Sigmoid colon (tissue), 7 donors: ENCODE measurements around the gene NRF1. TPM values are rescaled to one million over a fixed set of nuclear protein-coding genes. Genes with fewer than 3 reads are reported as not detected.

Source experiments
- DNase-seq: peaks from one replicate; pipeline ENCODE4 v3.0.0-alpha.2; 2019
- H3K27ac ChIP-seq, 4 donors: fragments of 200-600 bp; sonication (generic); one replicate each; pipeline ENCODE4 v1.5.1; 2016 to 2019; ENCODE audit warnings: mild to moderate bottlenecking in 1 of 4
- H3K27me3 ChIP-seq, 3 donors: fragments of 200-600 bp; sonication (generic); one replicate each; pipeline ENCODE4 v1.5.1; 2019; ENCODE audit warnings: mild to moderate bottlenecking in 1 of 3
- H3K36me3 ChIP-seq, 4 donors: fragments of 200-600 bp; sonication (generic); one replicate each; pipeline ENCODE4 v1.5.1; 2016 to 2019
- H3K4me1 ChIP-seq, 4 donors: fragments of 200-600 bp; sonication (generic); one replicate each; pipeline ENCODE4 v1.5.1; 2017 to 2019
- H3K4me3 ChIP-seq, 4 donors: fragments of 200-600 bp; sonication (generic); one replicate each; pipeline ENCODE4 v1.5.1; 2017 to 2019; ENCODE audit warnings: mild to moderate bottlenecking in 2 of 4, moderate library complexity in 1 of 4
- H3K9me3 ChIP-seq, 4 donors: fragments of 200-600 bp in 3 of 4; sonication (generic) in 3 of 4; one replicate each; pipeline versions ENCODE4 v1.5.1 to v1.6.1; 2013 to 2019
- EP300 ChIP-seq, 4 donors: sonication (generic); formaldehyde crosslinking; IDR thresholded peaks; one replicate each; pipeline ENCODE4 v1.6.1; 2017; ENCODE audit warnings: antibody characterized with exemption in 4 of 4
- POLR2A ChIP-seq, 2 donors: fragments of 450-650 bp; IDR thresholded peaks; one replicate each; pipeline ENCODE4 v1.6.1; 2016; ENCODE audit warnings: antibody characterized with exemption in 2 of 2, mild to moderate bottlenecking in 2 of 2, moderate library complexity in 2 of 2
- POLR2AphosphoS5 ChIP-seq, 4 donors: sonication (generic); formaldehyde crosslinking; IDR thresholded peaks; one replicate each; pipeline ENCODE4 v1.6.1; 2017; ENCODE audit warnings: antibody characterized with exemption in 4 of 4
- WGBS, 2 donors: extraction: QIAGEN DNeasy Blood & Tissue Kit; methylation state at CpG; one replicate each; pipeline ENCODE4 v1.1.7; 2013; 5-methylcytosine and 5-hydroxymethylcytosine counted together
- intact Hi-C: fragments of 100-400 bp; cut with DNase I; formaldehyde crosslinking; loops from one replicate; pipeline ENCODE4 v1.15.1; 2023
- polyA plus RNA-seq, 3 donors: library from polyadenylated mRNA; stranded (reverse); fragments of 200-250 nt; gene quantifications; one replicate each; pipeline ENCODE4 v1.2.3, GENCODE V29; 2013
- total RNA-seq, 4 donors: library from RNA; depleted of rRNA; stranded (reverse); fragments of >200 nt; gene quantifications; one replicate each; pipeline ENCODE4 v1.1.0, GENCODE V29; 2016
- TF ChIP-seq, protein P1 (sequence below), 4 experiments: fragments of 450-650 bp in 3 of 4; fragments of 200-600 bp in 1 of 4; IDR thresholded peaks; one replicate each; pipeline ENCODE4 v1.5.1; 2016 to 2019; ENCODE audit warnings: antibody characterized with exemption in 4 of 4, mild to moderate bottlenecking in 3 of 4, moderate library complexity in 2 of 4
- donor health status: healthy with polysubstance abuse.
- donor health status: Bipolar disorder and iron deficiency.
- donor health status: healthy.

NRF1 gene
- total and polyA plus RNA-seq, 7 donors = 4.8 to 18.1 (median 15.0) TPM

DNA sequence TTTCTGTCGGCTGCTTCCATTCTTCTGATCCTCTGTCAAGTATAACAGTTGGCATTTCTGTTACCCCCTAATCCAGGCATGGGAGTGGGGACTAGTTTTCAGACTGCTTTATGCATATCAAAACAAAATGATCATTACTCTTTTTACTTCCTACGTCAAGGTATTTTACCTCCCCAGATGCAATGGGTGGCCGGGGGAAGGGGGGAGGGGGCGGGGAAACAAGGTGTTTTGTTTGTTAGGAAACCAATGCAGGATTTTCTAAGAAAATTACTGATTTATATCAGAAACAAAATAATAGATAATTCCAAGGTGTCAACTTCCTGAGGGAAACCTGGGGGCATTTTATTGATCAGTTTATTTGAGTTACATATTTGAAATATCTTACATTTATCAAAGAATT, 66.3 kb downstream of the NRF1 start:
- WGBS, 2 donors = 96 to 97% methylated on average over 4 of the region's 4 CpGs

DNA sequence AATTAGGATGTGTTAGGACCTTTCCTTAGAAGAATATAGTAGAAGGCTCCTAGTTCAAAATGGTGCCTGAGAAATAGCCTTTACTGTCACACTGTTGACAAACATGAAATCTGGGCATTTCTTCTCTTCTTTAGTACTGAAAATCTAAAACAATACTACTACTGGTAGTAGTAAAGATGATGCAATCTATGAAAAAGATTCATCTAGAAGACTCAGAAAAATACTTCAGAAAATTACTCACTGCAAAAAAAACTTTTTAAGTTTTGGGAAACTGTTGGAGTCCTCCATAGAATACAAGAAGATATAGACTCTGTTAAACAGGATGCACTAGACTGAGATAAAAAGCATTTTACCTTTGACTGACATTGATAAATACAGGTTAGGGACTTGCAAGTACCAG, 67.1 kb downstream of the NRF1 start:
- H3K27me3 ChIP-seq = no peaks in the 10 kb centered on the region
- H3K27ac ChIP-seq = no peak overlapping the region
- peaks cover 0 to 4% (median 0%) of the 10 kb centered on the region in 4 donors for H3K9me3 ChIP-seq
- TF ChIP-seq POLR2AphosphoS5 (IDR thresholded peaks at IDR 0.05) (no peak), EP300 (IDR thresholded peaks at IDR 0.05) (no peak), POLR2A (IDR thresholded peaks at IDR 0.05) (no peak)
- TF ChIP-seq, protein P1, sequence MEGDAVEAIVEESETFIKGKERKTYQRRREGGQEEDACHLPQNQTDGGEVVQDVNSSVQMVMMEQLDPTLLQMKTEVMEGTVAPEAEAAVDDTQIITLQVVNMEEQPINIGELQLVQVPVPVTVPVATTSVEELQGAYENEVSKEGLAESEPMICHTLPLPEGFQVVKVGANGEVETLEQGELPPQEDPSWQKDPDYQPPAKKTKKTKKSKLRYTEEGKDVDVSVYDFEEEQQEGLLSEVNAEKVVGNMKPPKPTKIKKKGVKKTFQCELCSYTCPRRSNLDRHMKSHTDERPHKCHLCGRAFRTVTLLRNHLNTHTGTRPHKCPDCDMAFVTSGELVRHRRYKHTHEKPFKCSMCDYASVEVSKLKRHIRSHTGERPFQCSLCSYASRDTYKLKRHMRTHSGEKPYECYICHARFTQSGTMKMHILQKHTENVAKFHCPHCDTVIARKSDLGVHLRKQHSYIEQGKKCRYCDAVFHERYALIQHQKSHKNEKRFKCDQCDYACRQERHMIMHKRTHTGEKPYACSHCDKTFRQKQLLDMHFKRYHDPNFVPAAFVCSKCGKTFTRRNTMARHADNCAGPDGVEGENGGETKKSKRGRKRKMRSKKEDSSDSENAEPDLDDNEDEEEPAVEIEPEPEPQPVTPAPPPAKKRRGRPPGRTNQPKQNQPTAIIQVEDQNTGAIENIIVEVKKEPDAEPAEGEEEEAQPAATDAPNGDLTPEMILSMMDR (IDR thresholded peaks at IDR 0.05) = no peak
- intact Hi-C loops = no loop called here
- H3K36me3 ChIP-seq = peaks cover 0 to 50% (median 18%) of the 10 kb centered on the region in 4 donors
- no peaks in the 10 kb centered on the region for H3K4me1 ChIP-seq
- H3K4me3 ChIP-seq = no peak overlapping the region
- no peak for DNase-seq

More for the DNA sequence above, 66.3 kb downstream of the NRF1 start:
- Histone ChIP-seq H3K36me3 (peaks cover 0 to 54% (median 18%) of the 10 kb centered on the region in 4 donors), H3K4me1 (no peaks in the 10 kb centered on the region), H3K9me3 (peaks cover 0 to 4% (median 0%) of the 10 kb centered on the region in 4 donors), H3K4me3 (no peak overlapping the region), H3K27ac (no peak overlapping the region), H3K27me3 (no peaks in the 10 kb centered on the region)
- no peak for DNase-seq
- TF ChIP-seq EP300 (IDR thresholded peaks at IDR 0.05) = no peak
- TF ChIP-seq POLR2AphosphoS5 (IDR thresholded peaks at IDR 0.05) = no peak
- TF ChIP-seq, protein P1 (IDR thresholded peaks at IDR 0.05) = no peak
- TF ChIP-seq POLR2A (IDR thresholded peaks at IDR 0.05) = no peak
- intact Hi-C loops = no loop called here

DNA sequence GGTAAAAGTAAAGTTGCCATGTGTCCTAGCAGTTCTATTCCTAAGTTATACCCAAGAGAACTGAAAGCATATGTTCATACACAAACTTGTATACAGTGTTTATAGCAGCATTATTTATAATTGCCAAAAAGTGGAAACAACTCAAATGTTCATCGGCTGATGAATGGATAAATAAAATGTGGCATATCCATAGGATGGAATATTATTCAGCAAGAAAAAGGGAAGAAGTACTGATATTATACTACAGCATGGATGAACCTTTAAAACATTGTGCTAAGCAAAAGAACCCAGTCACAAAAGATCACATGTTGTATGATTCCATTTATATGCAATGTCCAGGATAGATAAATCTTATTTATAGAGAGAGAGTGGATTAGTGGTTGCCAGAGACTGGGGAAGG, 68.9 kb downstream of the NRF1 start:
- WGBS, 2 donors = 98 to 99% methylated on average over 1 of the region's 1 CpG
- H3K36me3 ChIP-seq = peaks cover 0 to 32% (median 12%) of the 10 kb centered on the region in 4 donors
- H3K9me3 ChIP-seq = no peaks in the 10 kb centered on the region
- no peak for DNase-seq
- intact Hi-C loops = no loop called here
- H3K27ac ChIP-seq = no peak overlapping the region
- H3K4me3 ChIP-seq = no peak overlapping the region
- TF ChIP-seq EP300 (IDR thresholded peaks at IDR 0.05) = no peak
- no peak for TF ChIP-seq POLR2A (IDR thresholded peaks at IDR 0.05)
- TF ChIP-seq POLR2AphosphoS5 (IDR thresholded peaks at IDR 0.05) = no peak
- TF ChIP-seq, protein P1 (IDR thresholded peaks at IDR 0.05) = no peak
- H3K4me1 ChIP-seq = no peaks in the 10 kb centered on the region
- no peaks in the 10 kb centered on the region for H3K27me3 ChIP-seq

DNA sequence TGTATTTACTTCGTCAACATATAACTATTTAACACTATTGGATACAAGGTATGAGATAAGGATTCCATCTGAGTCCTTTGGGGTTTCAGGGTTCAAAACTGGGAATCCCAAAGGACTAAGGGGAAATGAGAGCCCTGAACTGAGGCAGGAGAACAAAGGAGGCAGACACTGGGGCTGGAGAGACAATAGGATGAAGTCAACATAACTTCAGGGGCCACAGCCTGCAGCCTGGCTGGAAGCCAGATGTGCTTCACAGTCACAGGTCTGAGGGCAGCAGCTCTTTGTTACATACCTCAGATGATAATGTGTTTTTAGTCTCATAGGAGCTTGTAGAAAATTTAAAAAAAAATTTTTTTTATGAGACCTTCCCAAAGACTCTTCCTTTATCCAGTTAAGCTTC, 73.3 kb downstream of the NRF1 start:
- no peaks in the 10 kb centered on the region for H3K4me1 ChIP-seq
- no peak overlapping the region for H3K27ac ChIP-seq
- no peaks in the 10 kb centered on the region for H3K27me3 ChIP-seq
- DNase-seq = no peak
- H3K36me3 ChIP-seq = peaks cover 0 to 6% (median 0%) of the 10 kb centered on the region in 4 donors
- H3K9me3 ChIP-seq = no peaks in the 10 kb centered on the region
- intact Hi-C loops = no loop called here
- WGBS, 2 donors = 95 to 100% methylated on average over 1 of the region's 1 CpG
- TF ChIP-seq, protein P1 (IDR thresholded peaks at IDR 0.05) = no peak
- TF ChIP-seq EP300 (IDR thresholded peaks at IDR 0.05) (no peak), POLR2A (IDR thresholded peaks at IDR 0.05) (no peak), POLR2AphosphoS5 (IDR thresholded peaks at IDR 0.05) (no peak)
- no peak overlapping the region for H3K4me3 ChIP-seq

DNA sequence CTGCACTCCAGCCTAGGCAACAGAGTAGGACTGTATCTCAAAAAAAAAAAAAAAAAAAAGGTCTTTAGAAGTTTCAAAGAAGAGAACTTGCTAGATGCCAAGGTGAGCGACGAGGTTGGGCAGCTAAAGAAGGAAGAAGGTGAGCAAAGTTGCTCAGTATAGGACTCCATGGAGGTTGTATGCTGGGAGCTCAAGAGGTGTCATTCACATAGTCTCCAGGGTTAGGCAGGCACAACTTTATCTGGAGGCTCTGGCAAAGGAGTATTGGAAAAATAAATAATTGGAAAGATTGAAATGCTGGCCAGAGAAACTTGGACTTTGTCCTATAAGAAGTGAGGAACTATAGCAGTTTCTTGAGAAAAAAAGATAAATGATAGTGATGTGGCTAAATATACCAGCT, 74.5 kb downstream of the NRF1 start:
- Histone ChIP-seq H3K36me3 (peaks cover 0 to 12% (median 3%) of the 10 kb centered on the region in 4 donors), H3K27ac (no peak overlapping the region), H3K4me1 (no peaks in the 10 kb centered on the region), H3K27me3 (no peaks in the 10 kb centered on the region), H3K4me3 (no peak overlapping the region), H3K9me3 (no peaks in the 10 kb centered on the region)
- no peak for DNase-seq
- intact Hi-C loops = no loop called here
- TF ChIP-seq POLR2AphosphoS5 (IDR thresholded peaks at IDR 0.05) = no peak
- TF ChIP-seq POLR2A (IDR thresholded peaks at IDR 0.05) = no peak
- TF ChIP-seq EP300 (IDR thresholded peaks at IDR 0.05) = no peak
- TF ChIP-seq, protein P1 (IDR thresholded peaks at IDR 0.05) = no peak
- 99% methylated on average over 2 of the region's 2 CpGs for WGBS, 2 donors
